Liver (tissue), 3 donors: ENCODE data around the gene BRD4.

Source experiments
- GABPA ChIP-seq, 2 donors: IDR thresholded peaks in 1 of 2; conservative IDR thresholded peaks in 1 of 2; 2 replicates each; pipeline ENCODE4 v1.6.1; 2016; ENCODE audit warnings: antibody characterized with exemption in 2 of 2, mild to moderate bottlenecking in 1 of 2, moderate library complexity in 1 of 2
- TF ChIP-seq, protein P1 (sequence below): fragments of 150-350 bp; IDR thresholded peaks from 2 replicates; pipeline ENCODE4 v1.5.1; 2017; ENCODE audit warnings: improper control_type of control experiment, low read depth, low read length; ENCODE audit not compliant: missing input control
- TF ChIP-seq, protein P2 (sequence below): IDR thresholded peaks from 2 replicates; pipeline ENCODE4 v1.6.1; 2016; ENCODE audit warnings: antibody characterized with exemption
- donor health status: healthy.
- donor health status: healthy.

DNA sequence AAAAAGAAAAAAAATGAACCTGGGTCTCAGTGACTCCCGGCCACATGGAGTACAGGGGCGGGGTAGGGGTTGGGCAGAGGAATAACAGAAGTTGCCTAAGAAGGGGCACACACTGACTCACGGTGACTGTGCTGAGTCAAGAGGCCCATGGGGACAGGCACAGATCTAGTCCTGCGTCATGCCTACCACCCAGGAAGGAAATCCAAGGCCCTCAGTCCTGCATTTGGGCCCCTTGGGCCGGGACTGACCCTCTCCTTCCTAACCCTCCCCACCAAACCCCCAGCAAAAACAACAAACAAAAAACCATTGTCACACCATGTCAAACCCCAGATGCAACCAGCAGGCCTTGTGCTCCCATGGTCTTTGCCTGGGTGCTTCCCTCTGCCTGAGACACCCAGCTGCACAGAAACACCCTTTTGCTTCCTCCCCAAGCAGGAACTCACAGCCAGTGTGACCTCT lies 122.0 kb downstream of the BRD4 start:
- TF ChIP-seq, protein P1, sequence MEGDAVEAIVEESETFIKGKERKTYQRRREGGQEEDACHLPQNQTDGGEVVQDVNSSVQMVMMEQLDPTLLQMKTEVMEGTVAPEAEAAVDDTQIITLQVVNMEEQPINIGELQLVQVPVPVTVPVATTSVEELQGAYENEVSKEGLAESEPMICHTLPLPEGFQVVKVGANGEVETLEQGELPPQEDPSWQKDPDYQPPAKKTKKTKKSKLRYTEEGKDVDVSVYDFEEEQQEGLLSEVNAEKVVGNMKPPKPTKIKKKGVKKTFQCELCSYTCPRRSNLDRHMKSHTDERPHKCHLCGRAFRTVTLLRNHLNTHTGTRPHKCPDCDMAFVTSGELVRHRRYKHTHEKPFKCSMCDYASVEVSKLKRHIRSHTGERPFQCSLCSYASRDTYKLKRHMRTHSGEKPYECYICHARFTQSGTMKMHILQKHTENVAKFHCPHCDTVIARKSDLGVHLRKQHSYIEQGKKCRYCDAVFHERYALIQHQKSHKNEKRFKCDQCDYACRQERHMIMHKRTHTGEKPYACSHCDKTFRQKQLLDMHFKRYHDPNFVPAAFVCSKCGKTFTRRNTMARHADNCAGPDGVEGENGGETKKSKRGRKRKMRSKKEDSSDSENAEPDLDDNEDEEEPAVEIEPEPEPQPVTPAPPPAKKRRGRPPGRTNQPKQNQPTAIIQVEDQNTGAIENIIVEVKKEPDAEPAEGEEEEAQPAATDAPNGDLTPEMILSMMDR = no peak
- TF ChIP-seq, protein P2, sequence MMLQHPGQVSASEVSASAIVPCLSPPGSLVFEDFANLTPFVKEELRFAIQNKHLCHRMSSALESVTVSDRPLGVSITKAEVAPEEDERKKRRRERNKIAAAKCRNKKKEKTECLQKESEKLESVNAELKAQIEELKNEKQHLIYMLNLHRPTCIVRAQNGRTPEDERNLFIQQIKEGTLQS = no peak
- no peak for TF ChIP-seq GABPA (IDR thresholded peaks at IDR 0.05 in 1 of 2, conservative IDR thresholded peaks at IDR 0.05 in 1 of 2)
